GM18870 (cell line): ENCODE measurements around the gene MYO1B.

Experiments
- ATAC-seq: cut with Tn5 transposase; IDR thresholded peaks from one replicate; pipeline ENCODE4 v1.9.1; 2021; ENCODE audit warnings: moderate library complexity; ENCODE audit not compliant: unreplicated experiment

MYO1B gene

DNA sequence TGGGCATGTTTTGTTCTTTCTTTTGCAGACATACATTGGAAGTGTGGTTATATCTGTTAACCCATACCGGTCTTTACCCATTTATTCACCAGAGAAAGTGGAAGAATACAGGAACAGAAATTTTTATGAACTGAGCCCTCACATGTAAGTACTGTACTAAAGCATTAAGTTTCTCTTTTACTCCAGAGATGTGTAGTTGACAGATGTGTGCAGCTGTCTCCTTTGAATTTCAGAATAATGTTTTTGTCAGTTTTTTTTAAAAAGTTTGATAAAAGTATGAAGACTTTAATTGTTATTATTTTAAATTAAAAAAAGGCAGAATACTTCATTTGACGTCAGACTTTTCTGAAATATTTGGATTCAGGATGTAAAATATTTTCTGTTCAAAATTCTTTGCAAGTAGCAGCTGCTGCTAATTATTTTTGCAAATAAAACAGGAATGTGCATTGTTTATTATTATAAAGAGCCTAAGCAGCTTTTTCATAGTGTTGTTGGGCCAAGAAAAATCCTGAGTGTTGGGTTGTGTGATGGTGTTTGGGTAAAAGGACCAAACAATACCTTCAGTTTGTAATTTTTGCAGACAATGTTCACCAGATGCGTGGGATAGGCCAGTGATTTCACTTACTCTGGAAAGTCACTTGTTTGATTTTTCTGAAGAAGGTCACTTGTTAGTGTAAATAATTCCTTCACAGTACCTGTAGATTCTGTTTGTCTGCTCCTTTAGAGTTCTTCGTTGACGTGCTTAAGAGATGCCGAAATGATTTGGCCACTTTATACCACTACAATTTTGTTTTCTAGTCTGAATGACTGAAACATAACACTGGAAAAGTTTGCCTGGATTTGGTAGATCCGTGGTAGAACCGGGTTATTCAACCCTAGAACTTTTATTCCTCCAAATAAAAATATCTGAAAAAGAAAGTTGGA is 51.1 kb downstream of the MYO1B start:
- ATAC-seq: no peak

DNA sequence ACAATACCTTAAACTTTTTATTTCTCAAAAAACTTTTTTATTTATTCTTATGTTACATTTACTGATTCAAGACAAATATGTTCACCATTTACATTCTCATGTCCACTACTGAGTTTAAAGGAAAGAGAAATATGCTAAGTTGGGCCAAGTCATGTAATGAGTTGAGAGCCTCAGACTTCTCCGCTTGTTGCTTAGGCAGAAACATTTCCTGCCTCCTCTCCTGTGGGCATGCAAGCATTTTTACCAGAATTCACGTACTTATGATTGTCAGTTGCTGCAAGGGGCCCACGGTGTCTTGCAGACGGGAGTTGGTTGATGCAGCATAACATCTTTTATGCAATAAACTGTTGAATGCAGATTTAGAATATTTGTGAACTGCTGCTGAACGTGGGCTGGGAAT is 51.8 kb downstream of the MYO1B start:
- no peak for ATAC-seq

DNA sequence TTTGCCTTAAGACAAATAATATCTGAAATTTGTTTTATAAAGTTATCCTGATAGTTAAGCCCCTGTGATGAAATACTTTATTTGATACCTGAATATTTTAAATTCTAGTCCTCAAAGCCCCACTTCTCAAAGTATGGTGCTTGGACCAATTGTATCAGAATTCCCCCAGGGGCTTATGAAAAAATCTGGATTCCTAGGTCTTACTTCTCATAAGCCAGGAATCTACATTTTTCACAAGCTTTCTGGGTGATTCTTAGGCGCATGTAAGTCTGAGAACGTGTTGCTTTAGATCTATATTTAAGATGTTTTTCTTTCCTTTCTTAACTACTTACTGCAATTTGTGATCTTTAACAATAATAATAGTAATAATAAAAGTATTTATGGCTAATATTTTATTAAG is 53.1 kb downstream of the MYO1B start:
- no peak for ATAC-seq

DNA sequence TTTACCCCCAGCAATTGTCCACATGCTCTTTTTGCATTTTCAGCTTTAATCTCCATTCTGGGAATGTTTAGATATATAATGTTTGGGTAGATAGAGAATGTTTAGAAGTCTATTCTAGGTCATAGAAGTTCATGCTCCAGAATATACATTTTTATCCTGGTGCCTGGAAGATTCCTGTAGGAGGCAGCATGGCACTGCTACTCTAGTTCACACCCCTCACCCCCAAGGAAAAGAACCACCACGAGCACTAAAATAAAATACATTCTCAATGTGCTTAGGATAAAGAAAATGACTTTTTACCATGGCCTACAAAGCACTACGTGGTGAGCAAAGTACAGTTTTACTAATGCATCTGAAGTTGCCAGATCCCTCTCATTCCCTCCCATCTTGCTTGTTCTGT is 53.8 kb downstream of the MYO1B start:
- no peak for ATAC-seq

DNA sequence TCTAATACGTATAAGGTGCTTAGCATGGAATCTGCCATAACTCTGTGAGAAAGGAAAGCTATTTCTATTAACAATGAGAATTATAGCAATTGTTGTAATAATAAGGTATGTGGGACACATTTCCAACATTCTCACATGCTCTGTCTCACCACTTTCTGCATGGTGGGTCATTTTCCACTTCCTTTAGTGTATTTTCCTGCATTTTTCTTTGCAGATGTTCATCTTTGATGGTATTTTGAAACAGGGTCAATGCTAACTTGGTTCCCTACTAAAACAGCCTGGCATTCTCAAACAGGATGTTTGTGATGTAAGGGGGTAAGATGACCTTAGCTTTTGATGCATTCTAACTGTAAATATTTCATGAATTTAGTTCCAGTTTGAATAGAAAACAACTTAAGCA is 54.7 kb downstream of the MYO1B start:
- no peak for ATAC-seq

DNA sequence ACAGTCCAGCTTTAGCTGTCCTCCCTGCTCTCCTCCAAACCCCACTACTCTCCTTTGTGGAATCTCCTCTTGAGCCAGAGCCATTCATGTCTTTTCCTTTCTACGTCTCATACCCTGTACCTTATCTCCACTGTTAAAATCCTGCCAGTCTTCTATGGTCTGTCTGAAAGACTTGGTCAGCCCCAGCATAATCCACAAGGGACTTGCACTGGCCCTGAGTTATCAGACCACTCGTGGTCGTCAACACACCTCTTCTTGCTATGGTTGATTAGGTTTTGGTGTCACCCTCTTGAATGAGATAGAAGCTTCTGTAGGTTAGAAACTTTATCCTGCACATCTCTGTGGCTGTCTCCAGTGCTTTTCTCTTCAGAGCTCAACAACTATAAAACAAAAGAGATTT is 56.8 kb downstream of the MYO1B start:
- no peak for ATAC-seq

DNA sequence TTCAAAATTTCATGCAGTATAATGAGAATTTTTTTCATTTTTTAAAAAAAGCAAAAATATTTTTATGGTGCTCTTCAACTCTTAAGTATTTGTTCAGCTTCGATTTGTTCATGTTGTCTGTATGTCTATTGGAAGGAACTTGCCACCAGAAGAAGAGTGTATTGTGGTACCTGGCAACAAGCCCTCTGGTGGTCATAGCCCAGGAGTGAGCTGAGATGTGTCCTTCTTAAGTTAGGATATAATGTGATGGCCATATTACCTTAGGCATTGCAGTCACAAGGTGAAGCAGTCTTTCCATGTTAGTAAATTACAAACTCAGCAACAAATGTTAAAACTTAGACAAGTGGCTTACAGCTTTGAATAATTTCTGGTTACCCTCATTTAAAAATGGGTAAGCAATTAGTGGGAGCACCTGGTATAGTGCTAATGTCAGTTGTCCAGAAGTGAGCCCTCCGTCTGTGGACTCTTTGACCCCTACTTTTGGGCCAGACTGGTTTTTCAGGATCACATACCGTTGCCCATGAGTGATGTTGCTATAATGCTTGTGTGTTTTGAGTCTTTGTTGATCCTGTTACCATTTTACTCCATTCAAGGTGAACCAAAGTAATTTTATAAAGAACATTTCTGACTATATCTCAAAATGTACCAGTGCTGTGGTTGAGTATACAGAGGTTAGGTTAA is 57.4 kb downstream of the MYO1B start:
- ATAC-seq: no peak

DNA sequence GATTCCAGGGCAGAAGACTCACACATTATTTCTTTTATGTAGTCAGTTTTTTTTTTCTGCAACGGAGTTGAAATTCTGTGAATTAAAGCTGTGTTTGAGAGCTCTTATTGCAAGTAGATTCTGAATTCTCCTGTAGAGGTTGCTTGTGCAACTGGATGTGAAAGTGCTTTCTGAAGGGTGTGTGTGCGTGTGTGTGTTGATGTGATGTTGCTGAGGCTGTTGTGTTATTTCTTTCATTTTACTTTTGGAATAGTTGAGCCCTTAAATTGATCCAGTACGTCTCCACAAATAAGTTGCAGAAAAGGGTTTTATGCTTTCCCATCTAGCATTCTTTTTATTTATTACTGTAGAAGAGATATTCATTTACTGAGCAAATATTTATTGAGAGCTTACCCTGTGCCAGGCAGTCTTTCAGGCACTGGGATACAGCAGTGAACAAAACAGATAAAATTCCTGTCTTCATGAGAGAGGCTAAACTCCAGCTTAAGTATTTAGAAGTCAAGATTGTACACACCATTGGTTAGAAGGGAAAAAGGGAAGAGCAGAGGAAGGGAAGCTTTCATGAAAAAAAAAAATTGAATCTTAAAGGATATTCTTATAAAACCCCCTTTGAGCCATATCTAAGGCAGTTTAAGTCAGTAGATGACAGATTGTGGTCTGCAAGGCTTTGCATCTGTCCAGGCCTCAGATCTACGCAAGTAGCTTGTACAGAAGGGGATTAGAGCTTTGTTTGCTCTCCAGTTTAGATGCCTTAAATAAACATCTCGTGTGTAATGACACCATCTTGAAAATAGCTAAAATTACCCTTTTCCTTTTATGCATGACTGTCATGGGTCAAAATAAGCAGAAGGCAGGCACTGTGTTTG is 58.2 kb downstream of the MYO1B start:
- no peak for ATAC-seq

DNA sequence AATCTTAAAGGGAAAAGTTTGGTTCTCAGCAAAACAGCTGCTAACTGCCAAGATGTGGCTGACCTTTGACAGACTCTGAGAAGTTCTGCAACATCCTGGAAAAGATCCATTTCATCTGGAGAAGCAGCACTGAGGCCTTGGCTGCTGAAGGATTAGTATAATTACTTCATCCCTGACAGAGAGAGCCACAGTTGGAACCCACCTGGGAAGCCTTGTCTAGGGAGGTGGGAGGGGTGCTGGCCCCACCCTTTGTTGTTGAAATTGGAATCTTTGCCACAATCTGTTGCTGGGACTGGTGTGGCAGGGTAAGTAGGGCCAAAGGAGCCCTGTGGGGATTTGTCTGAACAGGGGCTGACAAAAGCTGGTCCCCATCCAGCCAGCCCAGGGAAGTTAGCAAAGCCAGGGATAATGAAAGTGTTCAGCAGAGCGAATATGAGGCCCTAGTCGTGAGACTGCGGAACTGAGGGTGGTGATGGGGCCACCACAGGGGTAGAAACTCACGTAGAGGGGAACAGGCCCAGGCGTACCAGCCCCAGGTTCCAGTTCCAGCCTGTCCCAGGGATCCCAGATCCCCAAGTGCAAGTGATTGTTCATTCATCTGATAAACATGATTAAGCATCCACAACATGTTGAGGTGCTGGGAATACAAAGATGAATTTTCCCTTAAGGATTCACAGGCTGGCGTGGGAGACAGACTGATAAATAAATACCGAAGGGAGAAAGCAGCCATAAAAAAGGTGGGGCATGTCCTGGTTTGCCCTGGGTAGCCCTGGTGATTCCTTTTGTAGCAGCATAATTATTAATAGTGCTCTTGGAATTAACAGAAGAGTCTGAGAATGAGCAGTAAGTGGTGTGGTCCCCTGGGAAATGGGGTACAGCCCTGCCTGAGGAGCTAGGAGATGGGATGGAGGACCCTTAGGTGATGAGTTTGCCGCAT is 60.0 kb downstream of the MYO1B start:
- no peak for ATAC-seq

DNA sequence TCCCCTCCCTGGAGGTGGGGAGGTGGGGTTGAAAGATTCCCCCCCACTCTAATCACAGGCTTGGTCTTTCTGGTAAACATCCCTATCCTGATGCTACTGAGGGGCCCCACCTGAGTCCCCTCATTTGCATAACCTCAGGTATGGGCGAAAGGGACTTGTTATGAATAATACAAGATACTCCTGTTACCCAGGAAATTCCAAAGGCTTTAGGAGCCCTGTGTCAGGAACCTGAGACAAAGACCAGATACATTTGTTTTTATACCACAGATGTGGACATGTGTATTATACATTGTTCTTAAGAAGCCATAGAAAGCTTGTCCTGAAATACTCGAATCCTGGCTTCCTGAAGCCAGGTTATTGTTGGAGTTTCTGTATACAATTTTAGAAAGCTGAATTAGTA is 62.8 kb downstream of the MYO1B start:
- no peak for ATAC-seq

DNA sequence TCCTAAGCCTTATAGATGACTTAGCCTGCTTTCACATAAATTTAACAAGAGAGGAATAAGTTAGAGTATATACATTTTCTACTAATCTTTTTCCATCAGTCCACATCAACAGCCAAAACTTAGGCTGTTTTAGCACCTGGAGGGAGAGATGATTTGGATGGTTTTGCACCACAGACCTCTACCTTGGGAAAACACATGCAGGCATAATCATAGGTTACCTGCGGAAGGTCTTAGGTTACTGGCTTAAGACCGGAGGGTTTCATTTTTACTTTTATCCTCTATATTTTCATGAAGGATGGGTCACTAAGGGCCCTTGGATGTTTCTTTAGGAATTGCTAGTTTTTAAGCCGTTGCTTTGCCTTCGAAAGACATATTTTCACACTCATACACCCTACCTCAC is 66.0 kb downstream of the MYO1B start:
- no peak for ATAC-seq

DNA sequence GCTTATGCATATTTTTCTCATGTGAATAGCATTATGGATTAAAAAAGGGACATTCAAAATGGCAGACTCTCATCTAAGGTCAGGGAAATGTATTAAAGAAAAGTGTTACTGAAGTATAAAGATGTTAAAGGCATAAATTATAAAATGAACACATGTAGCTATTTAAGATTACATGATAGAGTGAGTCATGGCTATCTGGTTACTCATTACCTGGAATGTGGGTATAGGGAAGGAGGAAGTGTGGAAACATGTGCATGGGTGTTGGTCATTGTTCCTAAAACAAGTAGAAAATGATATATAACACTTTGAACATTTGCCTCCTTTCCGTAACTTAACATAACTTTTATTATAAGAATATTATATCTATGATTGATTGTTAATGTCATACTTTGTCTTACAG is 66.4 kb downstream of the MYO1B start:
- ATAC-seq: no peak

DNA sequence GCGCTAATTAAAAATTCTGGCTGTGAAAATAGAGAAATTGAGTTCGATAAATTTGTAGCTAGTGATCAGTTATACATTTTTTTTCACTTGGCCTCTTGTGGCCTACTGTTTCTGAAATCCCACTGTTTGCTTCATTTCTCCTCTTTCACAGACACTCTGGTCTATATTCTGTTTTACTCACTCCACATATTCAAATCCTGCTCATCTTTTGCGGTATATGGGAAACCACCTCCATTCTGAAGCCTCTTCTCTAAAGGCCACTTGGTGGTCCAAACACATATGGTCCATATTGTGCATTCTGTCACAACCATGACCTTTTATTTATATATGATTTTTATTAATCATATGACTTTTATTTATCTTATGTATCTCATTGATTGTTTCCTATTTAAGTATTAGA is 67.0 kb downstream of the MYO1B start:
- no peak for ATAC-seq

DNA sequence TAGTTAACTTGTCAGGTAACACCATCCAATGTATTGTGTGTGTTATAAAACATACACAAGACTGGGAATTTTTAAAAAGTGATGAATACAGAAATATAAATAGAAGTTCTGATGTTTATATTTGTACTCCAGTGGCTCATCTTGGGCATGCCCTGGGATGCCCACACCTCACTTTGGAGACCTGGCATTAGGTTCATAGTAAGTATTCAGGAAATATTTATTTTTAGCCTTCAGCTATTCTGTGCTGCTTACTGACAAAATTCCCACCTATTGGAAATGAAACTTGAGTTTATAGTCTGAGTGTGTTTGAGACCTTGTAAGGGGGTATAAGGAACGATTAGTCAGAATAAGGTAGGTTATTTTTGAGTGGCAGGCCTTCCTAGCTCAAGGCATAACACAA is 67.5 kb downstream of the MYO1B start:
- no peak for ATAC-seq

DNA sequence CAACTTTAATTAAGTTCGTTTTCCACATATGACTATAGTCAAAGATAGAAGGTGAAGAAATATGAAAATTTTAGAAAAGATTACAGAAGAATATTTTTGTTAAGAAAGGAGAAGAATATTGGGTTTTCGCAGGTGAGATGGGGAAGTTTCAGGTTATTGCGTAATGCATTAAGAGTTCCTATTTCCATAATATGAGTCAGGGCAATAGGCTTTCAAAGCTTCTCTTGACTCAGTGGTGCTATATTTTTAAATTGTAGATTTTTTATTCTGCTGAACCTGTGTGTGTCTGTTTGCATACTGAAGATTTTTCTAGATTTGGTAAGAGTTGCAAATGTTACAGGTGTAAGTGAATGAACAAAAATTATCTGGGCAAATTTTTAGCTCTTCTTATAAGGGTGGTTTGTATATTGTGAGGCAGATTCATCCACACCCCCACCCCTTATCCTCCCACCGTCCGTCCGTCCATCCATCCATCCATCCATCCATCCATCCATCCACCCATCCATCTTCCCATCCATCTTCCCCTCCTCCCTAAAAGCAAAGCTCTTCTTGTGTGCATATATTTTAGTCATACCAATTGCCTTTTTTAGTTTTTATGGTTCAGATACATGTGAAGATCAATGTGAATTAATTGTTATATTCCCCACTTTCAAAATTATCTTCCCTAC is 69.6 kb downstream of the MYO1B start:
- ATAC-seq: no peak

DNA sequence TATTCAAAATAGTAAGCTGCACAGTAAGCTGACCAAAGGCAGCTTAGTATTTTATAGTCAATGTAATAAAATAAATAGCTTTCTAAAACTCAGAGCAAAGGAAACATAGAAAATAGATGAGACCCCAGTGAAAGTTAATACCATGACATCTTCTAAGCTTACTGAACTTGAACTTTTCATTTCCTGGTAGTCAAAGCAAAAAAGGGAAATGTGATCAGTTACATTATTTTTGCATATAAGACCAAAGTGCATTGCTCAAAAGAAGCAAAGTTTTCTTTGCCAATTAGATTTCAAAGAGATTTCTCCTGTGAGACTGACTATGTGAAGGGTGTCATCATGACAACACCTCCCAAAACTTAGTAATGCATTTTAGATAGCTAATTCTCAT is 70.2 kb downstream of the MYO1B start:
- ATAC-seq: no peak

DNA sequence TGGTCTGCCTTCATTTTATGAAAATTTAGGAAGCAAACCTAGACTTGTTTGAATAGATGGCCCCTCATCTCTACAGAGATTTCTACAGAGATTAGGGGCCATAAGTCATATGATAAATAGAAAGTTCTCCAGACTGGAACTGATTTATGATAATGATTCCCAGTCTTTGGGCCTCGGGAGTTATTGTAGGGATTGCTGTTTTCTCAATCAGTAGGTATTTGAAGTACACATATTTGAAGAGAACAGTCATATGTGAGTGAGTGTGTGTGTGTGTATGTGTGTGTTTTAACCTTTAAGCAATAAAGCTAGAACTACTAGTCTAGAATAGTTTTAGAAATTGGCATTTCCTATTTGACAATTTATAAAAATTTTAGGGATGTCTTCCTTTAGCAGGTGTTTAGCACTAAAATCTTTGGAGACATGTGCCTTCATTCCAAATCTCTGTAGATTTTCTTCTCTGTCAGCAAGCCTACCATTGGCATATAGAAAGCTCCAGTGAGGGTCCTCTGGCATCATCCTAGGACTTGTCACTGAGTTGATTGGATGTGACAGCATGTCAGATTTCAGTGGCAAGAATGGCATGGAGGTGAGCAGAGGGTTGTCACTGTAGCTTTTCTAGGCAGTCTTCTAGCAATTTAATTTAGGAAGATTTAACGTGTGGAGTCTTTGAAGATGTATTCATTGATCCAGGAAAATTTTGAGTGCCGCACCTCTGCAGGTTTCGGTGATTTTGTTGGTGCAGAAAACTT is 71.2 kb downstream of the MYO1B start:
- ATAC-seq: no peak

DNA sequence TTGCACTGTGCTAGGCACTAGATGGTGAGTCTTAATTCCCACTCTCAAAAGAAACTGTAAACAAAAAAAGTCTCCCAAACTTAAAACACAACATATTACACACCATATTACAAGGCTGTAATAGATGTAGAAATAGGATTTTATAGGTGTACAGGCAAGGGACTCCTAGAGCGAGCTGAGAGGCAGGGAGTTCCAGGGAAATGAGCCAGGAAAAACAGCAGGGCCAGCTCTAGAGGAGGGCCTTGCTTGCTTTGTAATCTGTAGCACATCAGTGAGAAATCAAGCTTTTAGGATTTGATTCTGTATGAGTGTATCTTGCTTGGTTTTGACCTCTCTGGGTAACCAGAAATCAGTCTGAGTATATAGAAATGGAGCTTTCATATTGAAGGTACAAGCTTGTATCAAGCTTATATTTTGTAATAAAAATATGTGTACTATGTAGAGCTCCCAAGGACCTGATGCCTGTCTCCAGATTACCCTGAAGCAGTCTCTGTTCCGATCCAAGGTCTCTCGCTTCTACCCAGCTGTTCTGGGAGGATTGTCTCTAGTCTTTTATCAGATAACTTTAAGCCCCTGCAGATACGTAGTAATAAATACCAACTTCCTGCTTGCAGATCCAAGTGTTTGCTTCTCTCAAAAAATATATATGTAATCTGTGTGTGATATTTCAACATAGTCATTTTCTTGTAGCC is 73.0 kb downstream of the MYO1B start:
- ATAC-seq: no peak

DNA sequence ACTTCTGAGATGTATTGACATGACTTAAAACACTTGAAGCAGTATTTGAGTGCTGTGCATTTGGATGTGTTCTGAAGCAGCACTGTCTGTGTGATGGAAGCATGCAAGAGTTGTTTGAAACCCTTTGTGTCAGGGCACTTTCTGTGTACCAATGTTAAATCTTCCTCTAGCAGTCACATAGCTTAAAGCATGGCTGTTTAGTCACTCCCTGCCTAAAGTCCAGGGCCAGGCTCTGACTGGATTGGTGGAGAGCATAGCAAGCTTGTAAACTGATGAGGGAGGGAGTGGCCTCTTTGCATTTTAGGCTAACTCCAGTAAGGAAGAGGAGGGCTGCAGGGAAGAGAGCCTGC is 73.5 kb downstream of the MYO1B start:
- no peak for ATAC-seq
